K562 (cell line): ENCODE results near the gene FCGR3A. TPM values are rescaled to one million over a fixed set of nuclear protein-coding genes. Genes with fewer than 3 reads are reported as not detected.

Experiments
- ADNP ChIP-seq: fragments of 200-800 bp; sonication (Bioruptor generic); IDR thresholded peaks from 2 replicates; pipeline ENCODE4 v1.6.1; 2016; ENCODE audit warnings: missing genetic modification characterization, missing compliant biosample characterization
- BCOR ChIP-seq: fragments of 450-650 bp; IDR thresholded peaks from 2 replicates; pipeline ENCODE4 v1.6.1; 2016
- CTCFL ChIP-seq: IDR thresholded peaks from 2 replicates; pipeline ENCODE4 v1.6.1; 2011; ENCODE audit warnings: borderline replicate concordance, low read depth, mild to moderate bottlenecking, moderate library complexity, low read length; ENCODE audit not compliant: insufficient read depth, poor library complexity, severe bottlenecking
- GATAD2B ChIP-seq: fragments of 450-650 bp; IDR thresholded peaks from 2 replicates; pipeline ENCODE4 v1.6.1; 2017; ENCODE audit warnings: mild to moderate bottlenecking, borderline replicate concordance
- HLTF ChIP-seq: fragments of 450-650 bp; IDR thresholded peaks from 2 replicates; pipeline ENCODE4 v1.6.1; 2016
- MTA1 ChIP-seq: fragments of 450-650 bp; IDR thresholded peaks from 2 replicates; pipeline ENCODE4 v1.6.1; 2017; ENCODE audit warnings: borderline replicate concordance
- POLR2AphosphoS5 ChIP-seq: IDR thresholded peaks from 2 replicates; pipeline ENCODE4 v1.6.1; 2011; ENCODE audit warnings: mild to moderate bottlenecking, low read depth, low read length, moderate library complexity; ENCODE audit not compliant: control insufficient read depth, insufficient read depth
- POLR3G ChIP-seq: IDR thresholded peaks from 2 replicates; pipeline ENCODE4 v1.6.1; 2011; ENCODE audit not compliant: insufficient read length, insufficient replicate concordance; ENCODE audit errors: extremely low read depth
- YY1 ChIP-seq, 3 experiments: IDR thresholded peaks; 2 replicates each; pipeline ENCODE4 v1.6.1; 2011; ENCODE audit warnings: low read length in 2 of 3, mild to moderate bottlenecking in 2 of 3, moderate library complexity in 2 of 3, borderline replicate concordance in 1 of 3, control low read depth in 1 of 3, low read depth in 1 of 3; ENCODE audit not compliant: insufficient read depth in 3 of 3, insufficient replicate concordance in 2 of 3, control insufficient read depth in 1 of 3, insufficient read length in 1 of 3; ENCODE audit errors: extremely low read depth in 1 of 3
- polyA plus RNA-seq, 8 experiments: library from polyadenylated mRNA; depleted of rRNA in 4 of 8; stranded (reverse) in 5 of 8; unstranded in 3 of 8; fragments of >200 nt; fragmentation: Nextera tagmentation in 2 of 8; fragmentation: Illumina TruSeq in 1 of 8; extraction: Ambion mirVana in 2 of 8; extraction: Trizol in 1 of 8; gene quantifications; 2 replicates each; pipeline versions ENCODE4 v1.2.1 to v1.2.3, GENCODE V29; 2011 to 2014; ENCODE audit warnings: inconsistent platforms in 1 of 8, missing spikeins in 1 of 8
- total RNA-seq, 7 experiments: library from RNA; depleted of rRNA in 6 of 7; stranded (reverse); fragments of >200 nt in 6 of 7; fragmentation: Illumina TruSeq in 2 of 7; extraction: Trizol in 2 of 7; gene quantifications; 2 replicates each; pipeline versions ENCODE4 v1.2.1 to v1.2.3, GENCODE V29; 2011 to 2021; ENCODE audit warnings: low replicate concordance in 1 of 7
- TF ChIP-seq, protein P1 (sequence below): fragments of 450-650 bp; IDR thresholded peaks from 2 replicates; pipeline ENCODE4 v1.6.1; 2016; ENCODE audit warnings: missing biosample characterization, missing genetic modification characterization
- TF ChIP-seq, protein P2 (sequence below): sonication (generic); formaldehyde crosslinking; IDR thresholded peaks from 2 replicates; pipeline ENCODE4 v1.8.1; 2023; ENCODE audit warnings: mild to moderate bottlenecking, missing genetic modification reagents

The FCGR3A gene
- total and polyA plus RNA-seq, 9 of the 15 experiments (the other 6 are each of a cell fraction or from before 2014, with no cell fraction given): 0.04 to 0.29 (median 0.14) TPM; not detected in 3

DNA sequence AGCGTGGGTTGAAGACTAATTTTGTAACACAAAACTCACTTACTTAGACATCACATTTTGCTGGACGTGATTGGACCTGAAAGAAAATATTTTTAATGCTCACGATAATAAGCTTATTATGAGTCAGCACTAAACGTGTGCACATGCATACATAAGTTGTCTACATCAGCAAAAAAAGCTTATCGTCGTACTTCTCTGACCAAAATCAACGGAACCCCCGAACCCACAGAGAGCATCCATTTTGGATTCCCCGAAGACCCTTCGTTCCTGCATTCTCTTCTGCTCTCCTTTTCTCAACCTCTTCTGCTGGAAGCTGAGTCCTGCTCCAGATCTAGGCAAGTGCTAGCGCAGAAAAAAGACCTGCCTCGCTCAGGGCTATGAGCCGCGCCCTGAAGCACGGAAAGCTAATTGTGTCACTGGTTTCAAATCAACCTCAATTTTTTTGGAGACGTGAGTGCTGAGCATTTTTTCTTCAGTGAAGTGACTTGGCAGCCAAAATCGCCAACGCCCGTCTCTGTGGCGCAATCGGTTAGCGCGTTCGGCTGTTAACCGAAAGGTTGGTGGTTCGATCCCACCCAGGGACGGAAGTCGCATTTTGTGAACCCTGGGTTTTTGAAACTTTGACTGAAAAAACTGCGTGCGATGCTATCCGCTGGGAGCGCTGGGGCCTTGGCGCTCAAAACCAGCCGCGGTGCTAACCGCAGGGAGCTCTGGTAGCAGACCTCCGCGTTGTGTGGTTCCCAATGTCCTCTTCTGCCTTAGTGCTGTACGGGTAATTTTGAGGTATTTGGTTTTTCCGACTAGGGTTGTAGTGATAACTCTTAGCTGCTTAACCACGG, 9.7 kb downstream of the FCGR3A start (continued):
- peak in 2 of 3 experiments; percentile 36 to 84 for TF ChIP-seq YY1 (IDR thresholded peaks at IDR 0.05; ENCODE audit: borderline replicate concordance in 1 of 3, control insufficient read depth in 1 of 3, extremely low read depth in 1 of 3, insufficient read depth in 3 of 3, insufficient read length in 1 of 3, insufficient replicate concordance in 2 of 3, low read depth in 1 of 3, low read length in 2 of 3)
- TF ChIP-seq CTCFL: peak; percentile 57
- peak; percentile 24; the same call in 1 of the 2 replicates for TF ChIP-seq GATAD2B
- TF ChIP-seq, protein P1, sequence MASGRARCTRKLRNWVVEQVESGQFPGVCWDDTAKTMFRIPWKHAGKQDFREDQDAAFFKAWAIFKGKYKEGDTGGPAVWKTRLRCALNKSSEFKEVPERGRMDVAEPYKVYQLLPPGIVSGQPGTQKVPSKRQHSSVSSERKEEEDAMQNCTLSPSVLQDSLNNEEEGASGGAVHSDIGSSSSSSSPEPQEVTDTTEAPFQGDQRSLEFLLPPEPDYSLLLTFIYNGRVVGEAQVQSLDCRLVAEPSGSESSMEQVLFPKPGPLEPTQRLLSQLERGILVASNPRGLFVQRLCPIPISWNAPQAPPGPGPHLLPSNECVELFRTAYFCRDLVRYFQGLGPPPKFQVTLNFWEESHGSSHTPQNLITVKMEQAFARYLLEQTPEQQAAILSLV (tag): peak; percentile 91
- peak; percentile 40; the same call in 1 of the 2 replicates for TF ChIP-seq HLTF
- TF ChIP-seq BCOR: peak; percentile 75; the same call in 1 of the 2 replicates
- TF ChIP-seq ADNP (tag): peak; percentile 97
- TF ChIP-seq, protein P2, sequence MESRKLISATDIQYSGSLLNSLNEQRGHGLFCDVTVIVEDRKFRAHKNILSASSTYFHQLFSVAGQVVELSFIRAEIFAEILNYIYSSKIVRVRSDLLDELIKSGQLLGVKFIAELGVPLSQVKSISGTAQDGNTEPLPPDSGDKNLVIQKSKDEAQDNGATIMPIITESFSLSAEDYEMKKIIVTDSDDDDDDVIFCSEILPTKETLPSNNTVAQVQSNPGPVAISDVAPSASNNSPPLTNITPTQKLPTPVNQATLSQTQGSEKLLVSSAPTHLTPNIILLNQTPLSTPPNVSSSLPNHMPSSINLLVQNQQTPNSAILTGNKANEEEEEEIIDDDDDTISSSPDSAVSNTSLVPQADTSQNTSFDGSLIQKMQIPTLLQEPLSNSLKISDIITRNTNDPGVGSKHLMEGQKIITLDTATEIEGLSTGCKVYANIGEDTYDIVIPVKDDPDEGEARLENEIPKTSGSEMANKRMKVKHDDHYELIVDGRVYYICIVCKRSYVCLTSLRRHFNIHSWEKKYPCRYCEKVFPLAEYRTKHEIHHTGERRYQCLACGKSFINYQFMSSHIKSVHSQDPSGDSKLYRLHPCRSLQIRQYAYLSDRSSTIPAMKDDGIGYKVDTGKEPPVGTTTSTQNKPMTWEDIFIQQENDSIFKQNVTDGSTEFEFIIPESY: peak; percentile 70; the same call in 1 of the 2 replicates
- TF ChIP-seq MTA1: peak; percentile 68; the same call in 1 of the 2 replicates
- TF ChIP-seq POLR3G: peak; percentile 40
- TF ChIP-seq POLR2AphosphoS5: peak; percentile 42
